Measurements from ENCODE around the gene ANGPTL8.

- TF ChIP-seq TCF7L2 (IDR thresholded peaks at IDR 0.05; ENCODE audit: low read depth, low read length) = no peak
- no peak for TF ChIP-seq CTCF (IDR thresholded peaks at IDR 0.05)
- TF ChIP-seq POLR2AphosphoS5 (IDR thresholded peaks at IDR 0.05; ENCODE audit: low read depth, low read length) = no peak
- TF ChIP-seq SIN3A (IDR thresholded peaks at IDR 0.05; ENCODE audit: borderline replicate concordance, insufficient read depth, low read depth, low read length) = no peak
- no peak for TF ChIP-seq REST (IDR thresholded peaks at IDR 0.05; ENCODE audit: insufficient read depth in 1 of 2, low read depth in 2 of 2, low read length in 1 of 2)
These were observed 52.0 kb downstream of the ANGPTL8 start for GRCh38 chr19:11291415-11291814.

All from Panc1 (cell line).